ENCODE measurements around the gene INTS13.
"Not testable (repeated sequence)": the region's sequence is repeated elsewhere in the genome, so short reads cannot be mapped to it uniquely, and the experiment has no call there.

Gene INTS13

DNA sequence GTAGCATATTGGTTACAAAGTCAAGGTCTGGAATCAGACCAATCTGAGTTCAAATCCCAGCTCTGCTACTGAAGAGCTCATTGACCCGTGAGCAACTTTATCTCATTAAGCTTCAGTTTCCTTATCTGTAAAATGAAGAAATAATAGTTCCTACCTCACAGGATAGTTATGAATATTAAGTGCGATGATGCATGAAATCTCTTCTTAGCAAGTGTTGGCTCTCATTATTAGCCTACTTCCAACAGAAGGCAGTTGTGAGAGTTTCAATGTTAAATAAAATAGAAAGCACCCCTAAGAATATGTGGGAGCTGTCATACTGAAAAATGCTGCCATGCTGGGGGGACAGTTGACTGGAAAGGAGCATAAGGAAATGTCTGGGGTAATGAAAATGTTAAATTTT, 65.8 kb downstream of the INTS13 start:
- in situ Hi-C loops (cut with MboI; ENCODE audit: low sequenced_read_pairs), result no loop called here

DNA sequence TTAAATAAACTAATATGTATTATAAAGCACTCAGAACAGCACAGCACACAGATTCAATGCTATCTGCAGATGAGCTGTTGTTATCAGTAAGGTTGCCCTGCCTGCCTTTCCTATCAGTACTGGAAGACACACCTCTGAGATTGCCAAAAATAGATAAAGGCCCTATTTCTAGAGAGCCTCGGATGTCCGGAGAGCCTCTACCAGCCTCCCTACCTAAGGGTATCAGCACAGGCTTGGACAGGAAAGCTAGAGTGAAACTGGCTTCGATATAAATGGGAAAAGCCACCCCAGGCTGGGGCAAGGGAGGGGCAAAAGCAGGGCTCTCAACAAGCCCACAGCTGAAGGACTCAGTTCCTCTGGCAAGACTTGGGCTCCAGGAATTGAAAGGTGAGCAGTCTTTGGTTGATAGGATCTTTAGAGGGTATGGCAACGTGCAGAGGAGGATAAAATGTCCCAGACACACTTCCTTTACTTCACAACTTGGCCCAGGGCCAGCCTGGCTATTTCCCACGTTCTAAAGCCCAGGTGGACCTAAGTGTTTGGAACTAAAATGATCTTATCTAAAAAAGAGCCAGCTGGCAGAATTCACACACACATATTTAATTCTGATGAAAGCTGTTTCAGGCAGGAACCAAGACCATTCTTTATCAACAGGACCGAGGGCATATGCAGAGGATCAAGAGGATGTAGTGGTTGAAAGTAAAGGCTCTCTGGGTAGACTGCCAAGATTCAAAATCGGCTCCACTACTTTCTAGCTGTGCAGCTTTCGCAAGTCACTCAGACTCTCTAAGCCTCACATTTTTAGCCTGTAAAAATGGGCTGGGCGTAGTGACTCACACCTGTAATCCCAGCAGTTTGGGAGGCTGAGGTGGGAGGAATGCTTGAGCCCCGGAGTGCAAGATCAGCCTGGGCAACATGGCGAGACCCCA, 67.0 kb downstream of the INTS13 start:
- in situ Hi-C loops (cut with MboI; ENCODE audit: low sequenced_read_pairs), result no loop called here

DNA sequence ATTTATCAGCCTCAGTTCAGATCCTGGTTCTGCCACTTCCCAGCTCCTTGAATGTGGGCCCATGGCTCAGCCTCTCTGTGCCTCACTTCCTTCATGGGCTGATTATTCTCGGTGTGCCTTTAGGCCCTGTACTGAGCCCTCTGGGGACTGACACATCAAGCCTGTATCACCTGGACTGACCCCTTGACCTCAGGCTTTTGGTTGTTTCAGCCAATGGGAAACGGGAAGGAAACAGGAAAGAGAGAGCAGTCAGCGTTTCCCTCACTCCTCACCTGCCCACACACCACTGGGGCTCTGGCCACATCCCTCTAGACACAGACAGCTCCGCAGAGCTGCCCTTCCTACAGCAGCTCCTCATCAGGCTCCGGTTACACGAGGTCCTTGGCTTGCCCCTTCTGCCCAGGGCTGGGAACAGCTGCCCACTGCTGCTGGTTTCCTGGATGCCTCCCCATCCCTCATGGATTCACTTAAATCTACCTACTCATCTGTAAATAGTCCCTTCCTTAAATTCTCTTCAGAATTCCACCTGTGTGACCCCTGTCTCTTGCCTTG, 67.8 kb downstream of the INTS13 start:
- in situ Hi-C loops (cut with MboI; ENCODE audit: low sequenced_read_pairs), result no loop called here

DNA sequence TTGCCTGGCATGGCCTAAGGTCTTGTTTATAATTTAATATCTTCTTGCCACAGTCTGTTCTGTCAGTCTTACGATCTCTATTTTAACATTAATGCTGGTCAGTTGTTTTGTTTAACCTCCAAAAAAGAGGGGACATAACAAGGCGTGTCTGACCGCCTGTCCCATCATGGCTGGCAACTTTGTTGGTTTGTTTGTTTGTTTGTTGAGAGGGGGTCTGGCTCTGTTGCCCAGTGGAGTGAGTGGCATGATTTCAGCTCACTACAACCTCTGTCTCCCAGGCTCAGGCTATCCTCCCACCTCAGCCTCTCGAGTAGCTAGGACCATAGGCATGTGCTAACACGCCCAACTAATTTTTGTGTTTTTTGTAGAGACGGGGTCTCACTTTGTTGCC, 68.7 kb downstream of the INTS13 start:
- in situ Hi-C loops (cut with MboI; ENCODE audit: low sequenced_read_pairs), result no loop called here

DNA sequence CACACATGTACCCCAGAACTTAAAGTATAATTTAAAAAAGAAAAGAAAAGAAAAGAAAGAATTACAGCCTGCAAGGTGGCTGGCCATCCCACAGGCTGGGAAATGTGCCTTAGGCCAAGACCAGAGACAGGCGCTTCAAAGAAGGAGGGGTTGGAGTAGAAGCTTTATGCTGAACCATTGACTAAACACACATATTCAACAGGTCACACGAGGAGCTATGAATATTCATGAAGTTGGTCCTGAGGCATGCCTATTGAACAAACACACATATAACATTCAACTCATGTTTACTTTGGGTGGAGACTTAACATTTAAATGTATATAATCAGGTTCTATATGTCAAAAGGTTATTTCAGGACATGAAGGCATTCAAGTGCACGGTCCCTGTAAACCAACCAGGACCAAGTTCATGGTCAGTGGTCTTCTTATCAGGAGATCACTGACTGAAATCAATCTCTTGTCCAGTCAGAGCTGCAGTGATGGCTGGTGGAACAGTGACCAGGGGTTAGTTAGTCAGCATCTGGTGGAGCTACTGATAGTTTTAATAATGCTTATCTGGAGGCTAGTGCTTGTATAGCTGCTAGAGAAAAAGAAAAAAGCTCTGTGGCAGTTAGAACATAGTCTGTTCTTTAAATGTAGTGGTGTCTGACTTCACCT, 69.2 kb downstream of the INTS13 start:
- in situ Hi-C loops (cut with MboI; ENCODE audit: low sequenced_read_pairs), result no loop called here

DNA sequence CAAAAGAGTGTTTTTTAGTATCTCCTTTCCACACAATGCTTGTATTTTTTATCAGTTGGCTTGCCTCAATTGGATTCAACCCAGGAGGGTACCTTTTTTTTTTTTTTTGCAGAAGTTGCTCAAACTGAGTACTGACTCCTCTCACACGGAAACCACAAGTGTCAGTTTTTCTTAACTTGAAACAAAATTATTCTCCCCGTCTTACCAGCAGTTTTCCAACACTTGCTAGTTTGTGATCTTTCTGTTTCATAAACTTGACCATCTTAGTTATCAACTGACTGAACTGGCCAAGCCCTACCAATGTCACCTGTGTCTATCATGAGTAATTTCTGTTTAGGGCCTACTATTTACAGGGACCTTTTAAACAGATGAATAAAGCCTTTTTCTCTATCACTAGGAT, 70.7 kb downstream of the INTS13 start:
- in situ Hi-C loops (cut with MboI; ENCODE audit: low sequenced_read_pairs), result no loop called here

DNA sequence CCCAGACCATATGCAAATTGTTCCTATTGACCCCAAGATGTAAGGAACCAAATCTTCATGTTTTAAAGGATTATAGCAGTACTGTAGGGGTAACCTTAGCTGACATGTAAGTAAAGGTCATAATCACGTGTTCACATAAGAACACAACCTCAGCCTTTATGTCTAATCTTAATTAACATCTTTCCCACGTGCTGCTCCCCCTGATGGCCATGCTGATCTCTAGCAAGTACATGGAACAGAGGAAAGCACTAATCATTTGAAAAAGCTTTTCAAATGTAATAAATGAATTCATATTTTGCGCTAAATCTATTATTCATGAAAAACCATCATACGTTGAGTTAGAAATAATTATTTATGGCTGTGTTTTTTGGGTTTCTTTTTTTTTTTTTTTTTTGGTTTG, 74.3 kb downstream of the INTS13 start:
- in situ Hi-C loops (cut with MboI; ENCODE audit: low sequenced_read_pairs), result no loop called here

DNA sequence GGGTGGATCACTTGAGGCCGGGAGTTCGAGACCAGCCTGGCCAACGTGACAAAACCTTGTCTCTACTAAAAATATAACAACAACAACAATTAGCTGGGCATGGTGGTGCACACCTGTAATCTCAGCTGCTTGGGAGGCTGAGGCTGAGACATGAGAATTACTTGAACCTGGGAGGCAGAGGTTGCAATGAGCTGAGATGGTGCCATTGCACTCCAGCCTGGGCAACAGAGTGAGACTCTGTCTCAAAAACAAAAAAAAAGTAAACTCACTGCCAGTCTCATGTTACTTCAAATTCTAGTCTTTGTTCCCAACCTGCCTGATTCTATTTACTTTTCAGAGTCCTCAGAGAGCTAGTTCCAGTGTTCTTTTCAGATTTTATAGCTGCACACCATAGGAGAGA, 75.0 kb downstream of the INTS13 start:
- in situ Hi-C loops (cut with MboI; ENCODE audit: low sequenced_read_pairs), result not testable (repeated sequence)

DNA sequence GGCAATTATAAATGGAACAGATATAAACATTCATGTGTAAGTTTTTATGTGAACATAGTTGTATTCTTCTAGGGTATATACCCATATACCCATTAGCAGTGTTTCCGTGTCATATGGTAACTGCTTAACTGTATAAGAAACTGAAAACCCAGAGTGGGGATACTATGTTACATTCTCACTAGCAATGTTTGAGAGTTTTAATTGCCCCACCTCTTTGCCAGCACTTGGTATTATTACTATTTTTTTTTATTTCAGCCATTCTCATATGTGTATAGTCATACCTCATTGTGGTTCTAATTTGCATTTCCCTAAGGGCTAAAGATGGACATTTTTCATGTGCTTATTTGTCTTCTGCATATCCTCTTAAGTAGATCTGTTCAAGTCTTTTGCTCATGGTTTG, 76.1 kb downstream of the INTS13 start:
- in situ Hi-C loops (cut with MboI; ENCODE audit: low sequenced_read_pairs), result no loop called here

DNA sequence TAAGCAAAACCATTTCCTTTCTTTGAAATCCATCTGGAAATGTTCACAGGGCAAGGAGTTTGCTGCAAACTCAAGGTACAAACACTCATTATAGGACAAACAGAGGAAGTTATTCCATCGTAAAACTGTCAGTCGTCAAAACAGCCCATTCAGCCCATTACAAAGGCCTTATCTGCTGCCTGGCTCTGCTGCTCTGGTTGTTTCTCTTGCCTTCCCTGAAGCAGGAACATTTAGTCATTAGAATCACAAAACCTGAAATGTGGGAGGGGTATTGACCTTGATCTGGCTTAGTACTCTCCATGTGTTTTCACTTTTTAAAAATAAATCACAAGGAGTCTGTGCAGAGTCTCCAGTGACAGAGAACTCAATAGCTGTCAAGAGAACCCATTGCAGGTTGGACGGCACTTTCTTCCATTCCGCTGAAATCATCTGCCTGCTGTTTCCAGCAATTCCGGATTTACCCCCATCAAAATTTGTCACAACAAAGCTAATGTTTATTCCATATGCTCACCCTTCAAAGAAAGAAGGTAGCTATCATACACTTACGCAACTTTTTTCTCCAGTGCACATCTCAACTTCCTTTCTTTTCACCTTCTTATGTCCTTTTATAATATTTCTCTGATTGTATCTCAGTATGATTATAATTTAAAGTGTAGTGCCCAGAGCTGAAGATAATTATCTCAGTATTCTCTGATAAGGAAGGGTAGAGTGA, 80.2 kb downstream of the INTS13 start:
- in situ Hi-C loops (cut with MboI; ENCODE audit: low sequenced_read_pairs), result no loop called here

DNA sequence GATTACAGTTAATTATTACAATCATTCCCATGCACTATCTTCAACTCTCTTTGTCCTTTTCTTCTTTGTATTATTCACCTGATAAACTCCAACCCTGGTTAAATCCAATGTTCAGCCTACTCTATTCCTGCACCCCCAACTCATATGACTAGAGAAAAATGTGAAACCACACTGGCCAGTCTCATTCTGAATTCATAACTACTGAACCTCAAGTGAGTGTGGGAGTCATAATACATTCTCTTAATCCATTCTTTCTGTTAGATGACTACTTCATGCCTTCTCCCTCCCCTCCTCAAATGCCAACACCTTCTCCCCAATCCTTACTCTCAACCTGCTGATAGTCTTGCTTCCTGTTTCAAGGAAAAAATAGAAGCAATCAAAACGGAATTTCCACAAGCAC, 82.4 kb downstream of the INTS13 start:
- in situ Hi-C loops (cut with MboI; ENCODE audit: low sequenced_read_pairs), result no loop called here
